ENCODE results near the gene HHLA2.
"Not testable (repeated sequence)": the region's sequence is repeated elsewhere in the genome, so short reads cannot be mapped to it uniquely, and the experiment has no call there.

Gene HHLA2

DNA sequence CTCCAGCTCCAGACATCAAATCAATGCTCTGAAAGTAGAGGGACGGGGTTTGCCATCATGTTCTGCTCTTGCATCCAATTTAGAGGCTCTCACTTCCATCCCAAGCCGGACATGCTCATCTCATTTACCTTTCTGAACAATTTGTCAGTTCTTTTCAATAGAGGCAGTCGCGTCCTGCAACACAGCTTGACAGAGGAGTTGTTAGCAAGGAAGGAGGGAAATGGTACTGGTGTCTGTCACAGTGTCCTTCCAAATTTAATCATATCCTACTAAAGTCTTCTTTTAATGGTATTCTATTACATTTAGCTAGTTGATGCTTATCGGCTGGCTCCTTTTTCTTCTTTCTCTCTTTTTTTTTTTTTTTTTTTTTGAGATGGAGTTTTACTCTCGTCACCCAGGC, 45.6 kb downstream of the HHLA2 start:
- DNase-seq (ENCODE audit: low read depth in 1 of 2, low spot score in 1 of 2), result no peak

GRCh38 chr3:108342837-108343486, 46.6 kb downstream of the HHLA2 start:
- no peak for DNase-seq (ENCODE audit: low read depth in 1 of 2, low spot score in 1 of 2)

DNA sequence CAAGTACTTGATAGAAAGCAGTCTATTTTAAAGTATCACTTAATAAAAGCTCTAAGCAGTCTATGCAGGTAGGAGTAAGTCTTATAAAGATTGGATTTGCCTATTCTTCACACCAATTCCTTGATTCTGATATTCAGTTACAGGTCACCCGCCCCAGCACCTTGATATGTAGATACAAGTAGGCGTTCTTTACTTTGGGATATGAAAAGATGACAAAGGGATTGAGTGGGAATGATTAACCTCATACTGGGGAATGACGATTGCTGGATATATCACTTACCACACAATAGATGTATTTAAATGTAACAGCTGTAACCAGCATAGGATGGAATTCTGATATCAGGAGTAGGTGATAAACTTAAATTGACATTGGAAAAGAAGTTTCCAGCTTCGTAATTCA, 47.1 kb downstream of the HHLA2 start:
- DNase-seq (ENCODE audit: low read depth in 1 of 2, low spot score in 1 of 2), result no peak

DNA sequence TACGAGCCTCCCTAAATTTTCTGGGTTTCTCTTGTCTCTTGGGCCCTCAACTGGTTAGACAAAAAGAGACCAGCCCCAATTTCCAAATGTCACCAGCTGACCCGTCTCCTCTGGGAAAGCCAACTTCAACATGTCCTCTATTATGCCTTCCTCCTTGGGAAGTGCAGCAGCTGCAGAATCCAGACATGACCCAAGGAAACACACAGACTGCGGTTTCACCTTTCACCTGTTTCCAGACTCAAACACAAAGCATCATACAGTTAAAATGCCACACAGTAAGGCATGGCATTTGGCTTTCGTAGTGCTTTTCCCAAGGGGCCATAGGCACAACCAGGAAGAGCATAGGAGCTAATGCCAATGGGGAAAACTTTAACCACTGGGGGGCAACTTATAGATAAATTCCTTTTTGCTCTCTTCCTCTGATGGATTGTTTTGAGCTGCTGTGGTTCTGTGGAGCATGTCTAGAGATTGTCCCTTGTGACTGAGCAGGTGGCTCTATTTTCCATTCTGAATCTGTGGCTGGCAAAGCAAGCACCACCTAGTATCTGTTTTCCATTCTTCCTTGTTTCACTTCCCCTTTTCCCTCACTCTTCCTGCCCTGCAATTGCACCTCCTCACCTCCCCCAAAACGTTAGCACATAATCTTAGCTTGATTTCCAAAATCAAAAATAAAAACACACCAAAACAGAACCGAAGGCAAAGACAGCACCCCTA, 49.3 kb downstream of the HHLA2 start:
- DNase-seq (ENCODE audit: low read depth in 1 of 2, low spot score in 1 of 2), result no peak

GRCh38 chr3:108346301-108347227, 50.2 kb downstream of the HHLA2 start:
- no peak for DNase-seq (ENCODE audit: low read depth in 1 of 2, low spot score in 1 of 2)

GRCh38 chr3:108352176-108352575, 55.8 kb downstream of the HHLA2 start:
- no peak for DNase-seq (ENCODE audit: low read depth in 1 of 2, low spot score in 1 of 2)

DNA sequence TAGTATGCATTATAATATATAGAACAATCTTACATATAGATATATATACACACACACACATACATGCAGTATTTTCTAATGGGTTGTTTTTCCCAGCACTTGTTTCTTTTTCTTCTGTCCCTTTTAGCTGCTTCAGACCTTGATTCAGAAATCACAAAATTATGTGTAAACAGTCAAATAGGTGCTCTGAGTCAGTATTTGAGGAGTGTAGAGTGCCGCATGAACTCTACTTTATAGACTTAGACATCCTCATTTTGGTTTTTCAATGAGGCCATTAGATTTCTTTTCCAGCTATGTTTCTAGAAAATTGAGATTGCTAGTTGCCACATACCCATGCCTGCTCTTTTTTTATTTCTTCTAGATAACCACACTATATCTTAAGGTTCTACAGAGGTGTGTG, 58.2 kb downstream of the HHLA2 start:
- DNase-seq (ENCODE audit: low read depth in 1 of 2, low spot score in 1 of 2), result no peak

DNA sequence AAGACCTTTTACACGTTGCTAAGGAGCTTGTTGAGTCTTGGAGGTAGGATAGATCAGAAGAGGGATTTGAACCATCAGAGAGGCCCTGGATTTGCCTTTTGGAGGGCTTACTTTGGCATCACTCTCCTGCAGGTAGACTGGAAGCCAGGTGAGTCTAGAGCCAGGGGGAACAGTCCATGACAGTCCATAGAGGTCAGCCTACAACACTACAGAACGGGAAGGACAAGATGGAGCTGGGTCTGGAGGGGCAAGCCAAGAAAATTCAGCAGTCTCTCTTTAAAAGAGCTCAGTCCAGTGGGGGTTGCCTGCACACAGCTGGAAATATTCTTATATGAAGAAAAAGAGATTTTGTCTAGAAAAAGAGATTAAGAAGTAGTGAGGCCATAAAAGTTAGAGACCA, 60.7 kb downstream of the HHLA2 start:
- no peak for DNase-seq (ENCODE audit: low read depth in 1 of 2, low spot score in 1 of 2)

DNA sequence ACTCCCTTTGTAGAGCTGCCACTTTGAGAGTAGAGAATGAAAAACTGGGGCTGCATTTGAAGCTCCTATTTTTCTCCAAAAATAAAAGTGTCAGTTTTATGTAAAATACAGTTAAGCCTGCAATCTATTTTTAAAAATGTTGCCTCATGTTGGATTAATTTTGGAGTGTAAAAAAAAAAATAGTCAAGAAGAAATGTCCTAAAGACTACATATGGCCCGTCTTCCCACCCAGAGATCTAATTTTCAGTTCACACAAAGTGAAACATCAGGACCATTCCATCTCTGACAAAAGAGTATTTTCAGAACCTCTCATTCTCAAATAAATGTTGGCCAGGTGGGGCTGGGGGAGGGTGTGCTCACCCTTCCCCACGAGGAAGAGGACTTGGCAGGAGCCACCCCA, 62.7 kb downstream of the HHLA2 start:
- DNase-seq (ENCODE audit: low read depth in 1 of 2, low spot score in 1 of 2), result no peak

DNA sequence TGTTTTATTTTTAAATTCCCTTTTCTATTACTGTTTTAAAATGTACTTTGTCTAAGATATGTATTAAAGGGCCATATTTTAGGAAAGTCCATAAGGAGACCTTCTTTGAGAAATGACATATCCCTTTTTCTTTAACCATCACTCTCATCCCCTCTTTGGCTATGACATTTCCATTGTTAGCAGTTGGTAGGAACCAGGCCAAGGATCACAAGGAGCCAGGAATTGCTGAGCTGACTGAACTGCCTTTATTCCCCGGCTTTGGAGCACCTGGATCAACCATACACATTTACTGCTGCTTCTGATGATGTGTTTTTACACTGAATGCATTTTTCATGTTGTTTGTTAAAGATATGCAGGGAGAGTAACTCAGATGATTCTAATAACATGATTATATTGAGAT, 79.7 kb downstream of the HHLA2 start:
- DNase-seq (ENCODE audit: low read depth in 1 of 2, low spot score in 1 of 2), result no peak

DNA sequence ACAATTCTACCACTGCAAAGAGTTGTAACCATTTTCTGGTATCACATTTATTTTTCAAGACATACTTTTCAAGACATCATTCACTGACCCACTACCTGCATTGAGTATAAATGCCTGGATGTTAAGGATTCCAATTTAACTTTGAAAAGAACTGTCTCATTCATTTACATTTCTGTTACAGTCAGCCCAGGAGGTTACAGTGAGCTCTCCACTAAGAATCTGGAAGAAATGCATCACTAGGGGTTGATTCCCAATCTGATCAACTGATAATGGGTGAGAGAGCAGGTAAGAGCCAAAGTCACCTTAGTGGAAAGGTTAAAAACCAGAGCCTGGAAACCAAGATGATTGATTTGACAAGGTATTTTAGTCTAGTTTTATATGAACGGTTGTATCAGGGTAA, 81.0 kb downstream of the HHLA2 start:
- DNase-seq (ENCODE audit: low read depth in 1 of 2, low spot score in 1 of 2), result no peak

DNA sequence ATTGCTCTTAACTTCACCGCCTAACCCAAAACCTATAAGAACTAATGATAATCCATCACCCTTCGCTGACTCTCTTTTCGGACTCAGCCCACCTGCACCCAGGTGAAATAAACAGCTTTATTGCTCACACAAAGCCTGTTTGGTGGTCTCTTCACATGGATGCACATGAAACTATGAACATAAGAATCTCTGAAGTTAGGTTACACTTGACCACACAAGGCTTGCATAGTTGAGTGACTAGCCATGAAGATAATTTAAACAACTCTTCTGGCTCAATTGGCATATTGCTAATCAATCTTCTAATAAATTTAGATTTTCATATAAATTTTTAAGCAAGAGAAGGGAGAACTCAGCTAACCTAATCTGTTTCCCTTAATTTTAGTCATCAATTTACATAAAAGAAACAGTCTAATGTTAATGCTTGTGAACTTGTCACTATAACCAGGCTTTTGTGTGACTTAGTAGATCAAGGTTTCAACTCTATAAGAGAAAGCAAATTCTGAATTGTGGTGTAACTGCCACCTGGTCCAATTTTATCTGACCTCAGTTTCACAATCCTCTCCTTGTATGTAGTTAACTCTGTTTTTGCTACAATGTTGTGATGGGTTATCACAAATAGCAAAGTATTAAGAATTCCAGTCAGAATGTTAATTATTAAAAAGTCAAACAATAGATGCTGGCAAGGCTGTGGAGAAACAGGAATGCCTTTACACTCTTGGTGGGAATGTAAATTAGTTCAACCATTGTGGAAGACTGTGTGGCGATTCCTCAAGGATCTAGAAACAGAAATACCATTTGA, 82.0 kb downstream of the HHLA2 start:
- DNase-seq (ENCODE audit: low read depth in 1 of 2, low spot score in 1 of 2), result no peak

GRCh38 chr3:108378952-108379342, 82.6 kb downstream of the HHLA2 start:
- DNase-seq (ENCODE audit: low read depth in 1 of 2, low spot score in 1 of 2), result not testable (repeated sequence)

DNA sequence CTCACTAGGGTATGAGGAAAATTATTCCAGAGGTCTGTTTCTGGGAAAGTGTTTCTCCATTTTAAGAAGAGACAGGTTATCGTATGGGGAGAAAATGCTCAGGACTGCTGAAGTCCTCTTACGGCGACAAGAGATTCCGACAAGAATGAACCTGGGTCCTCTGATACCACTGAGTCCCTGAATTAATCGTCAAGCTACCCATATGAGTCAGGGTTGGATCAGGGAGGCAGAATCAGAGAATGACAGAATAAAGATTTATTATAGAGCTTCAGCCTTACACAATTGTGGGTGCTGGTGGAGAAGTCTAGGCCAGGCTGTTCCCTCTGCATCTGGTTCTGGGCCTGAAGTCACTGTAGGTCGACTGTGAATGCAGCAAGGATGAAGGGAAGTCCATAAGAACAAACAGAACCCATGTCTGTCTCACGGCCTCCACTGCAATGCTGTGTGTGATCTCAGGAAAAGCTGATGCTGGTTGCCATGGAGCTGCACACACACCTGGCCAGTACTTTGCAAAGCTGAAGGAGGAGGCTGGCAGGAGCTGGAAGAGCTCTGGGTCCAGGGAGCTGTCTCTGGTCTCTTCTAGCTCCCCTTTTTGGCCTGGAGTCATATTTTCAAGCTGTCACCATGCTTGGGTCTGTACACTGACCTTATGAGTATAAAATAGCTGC, 83.9 kb downstream of the HHLA2 start:
- DNase-seq (ENCODE audit: low read depth in 1 of 2, low spot score in 1 of 2), result no peak

DNA sequence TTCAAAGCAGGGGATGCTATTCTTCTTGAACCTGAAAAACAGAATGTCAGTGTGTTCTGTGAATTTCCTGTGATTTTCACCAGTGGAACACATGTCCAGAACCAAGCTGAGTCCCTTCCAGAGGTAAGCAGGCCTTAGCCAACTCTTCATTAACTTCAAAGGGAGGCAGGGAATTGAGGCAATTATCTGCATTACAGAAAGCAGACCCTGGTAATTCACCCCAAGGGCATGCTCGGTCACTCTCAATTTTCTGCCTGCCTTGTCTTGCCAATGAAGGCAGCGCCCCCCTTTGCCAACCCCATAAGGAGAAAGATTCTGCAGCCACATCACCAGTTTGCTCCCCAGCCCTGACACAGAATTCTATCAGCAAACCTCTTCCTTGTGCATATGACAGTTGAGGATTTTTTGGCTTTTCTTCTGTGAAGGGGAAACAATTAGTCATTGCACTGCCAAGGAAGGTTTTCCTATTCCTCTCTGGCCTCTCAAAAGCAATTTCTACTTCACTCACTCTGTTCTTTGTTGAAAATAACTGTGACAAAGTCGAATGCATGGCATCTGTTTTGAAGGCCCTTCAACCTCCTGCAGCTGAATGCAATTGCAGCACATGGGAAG, 85.3 kb downstream of the HHLA2 start:
- no peak for DNase-seq (ENCODE audit: low read depth in 1 of 2, low spot score in 1 of 2)

DNA sequence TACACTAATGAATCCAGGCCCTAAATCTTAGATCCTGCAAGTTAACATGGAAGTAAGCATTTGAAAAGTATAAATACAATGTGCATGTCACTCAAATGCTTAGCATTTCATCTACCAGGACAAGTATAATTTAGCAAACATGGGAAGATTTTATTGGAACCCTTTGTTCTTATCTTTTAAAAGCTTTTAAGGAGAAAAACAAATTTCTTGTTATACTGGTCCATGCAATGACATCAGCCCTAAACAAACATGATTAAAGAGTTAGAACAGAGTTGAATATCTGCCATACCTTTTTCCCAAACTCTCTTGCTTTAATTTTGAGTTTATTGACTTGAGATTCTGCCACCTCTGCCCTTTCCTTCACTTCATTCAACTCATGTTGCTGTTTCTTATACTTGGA, 87.0 kb downstream of the HHLA2 start:
- no peak for DNase-seq (ENCODE audit: low read depth in 1 of 2, low spot score in 1 of 2)

DNA sequence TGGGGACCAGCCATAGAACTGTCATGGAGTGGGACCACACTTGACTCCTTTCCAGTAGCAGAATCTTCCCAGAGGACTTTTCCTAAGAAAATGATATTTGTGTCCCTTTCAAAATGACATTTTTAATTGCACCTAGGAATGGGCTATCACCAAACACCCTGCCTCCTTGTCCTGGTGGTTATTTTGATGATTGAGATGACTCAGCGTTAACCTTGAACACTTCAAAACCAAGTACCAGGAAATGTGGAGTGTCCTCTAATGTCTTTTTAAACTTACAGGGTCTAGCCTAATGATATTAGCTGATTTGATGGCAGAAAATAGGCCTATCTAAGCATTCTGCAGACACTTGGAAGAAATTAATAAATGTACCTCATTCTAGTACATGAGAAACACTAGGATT, 90.7 kb downstream of the HHLA2 start:
- DNase-seq (ENCODE audit: low read depth in 1 of 2, low spot score in 1 of 2), result no peak

DNA sequence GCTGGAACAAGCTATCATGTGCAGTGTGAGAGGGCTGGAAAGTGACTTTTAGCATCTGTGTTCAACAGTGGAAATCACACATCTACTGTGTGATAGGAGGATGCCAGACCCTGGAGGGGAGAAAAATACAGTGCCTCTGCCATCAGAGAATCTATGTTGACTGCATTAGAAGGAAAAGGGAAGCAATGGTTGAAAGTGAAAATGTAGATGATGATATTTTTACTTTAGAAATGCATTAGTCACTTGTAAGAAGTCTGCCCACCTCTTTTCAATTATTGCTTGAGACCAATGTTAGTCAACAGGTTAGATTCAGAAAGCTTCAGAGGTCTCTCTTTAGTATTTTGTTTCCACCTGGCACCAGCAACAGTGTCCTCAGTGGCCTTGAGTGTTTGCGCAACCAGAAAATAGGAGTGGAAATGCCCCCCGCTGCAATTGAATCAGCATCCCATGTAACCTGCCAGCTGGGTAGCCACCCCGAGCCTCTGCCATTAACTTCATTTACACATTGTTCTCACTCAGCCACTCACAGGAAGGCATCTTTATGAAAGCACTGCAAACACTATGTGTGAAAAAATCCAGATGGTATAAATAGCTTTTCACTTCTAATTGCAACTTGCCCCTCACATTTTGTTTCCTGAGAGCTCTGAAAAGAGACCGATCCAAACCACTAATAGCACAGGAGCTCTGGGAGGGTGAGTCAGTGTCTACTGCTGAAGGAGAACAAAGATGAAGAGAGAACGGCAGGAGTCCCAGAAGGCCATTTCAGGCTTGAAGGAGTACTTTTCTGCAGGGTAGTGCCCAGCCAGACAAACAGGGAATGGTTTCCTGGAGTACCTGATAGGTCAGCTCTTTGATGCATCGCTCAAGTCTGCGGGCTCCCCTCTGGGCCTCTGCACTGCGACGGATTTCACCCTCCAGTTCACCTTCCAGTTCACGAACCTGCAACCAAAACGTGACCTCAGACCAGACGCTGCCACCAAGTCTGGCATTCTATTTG, 92.1 kb downstream of the HHLA2 start:
- DNase-seq (ENCODE audit: low read depth in 1 of 2, low spot score in 1 of 2), result no peak

DNA sequence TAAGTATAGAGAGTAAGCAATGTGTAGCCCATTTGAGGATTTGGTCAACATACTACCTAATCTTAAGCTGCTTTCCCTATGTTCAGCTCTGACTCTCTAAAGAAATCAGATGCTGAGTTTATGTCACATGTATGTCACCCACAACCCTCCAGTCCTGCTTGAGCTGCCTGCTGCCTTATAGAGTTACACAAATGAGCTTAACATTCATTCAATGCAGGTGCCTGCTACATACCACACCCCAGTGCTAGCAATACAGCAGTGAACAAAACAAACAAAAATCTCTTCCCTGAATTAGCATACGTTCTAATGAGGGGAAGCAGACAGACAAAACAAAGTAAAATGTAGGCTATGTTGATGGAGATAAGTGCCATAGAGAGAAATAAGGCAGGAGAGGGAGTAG, 93.0 kb downstream of the HHLA2 start:
- no peak for DNase-seq (ENCODE audit: low read depth in 1 of 2, low spot score in 1 of 2)

Measured in activated T-helper 1 cell treated with anti-CD3 and anti-CD28 coated beads, Interleukin-2, amount 50 U/mL, for 16 hours (primary cell).